H9 (cell line): ENCODE measurements around the gene DLL4. TPM values are rescaled to one million over a fixed set of nuclear protein-coding genes. Genes with fewer than 3 reads are reported as not detected.

Experiments used
- DNase-seq: peaks from one replicate; pipeline ENCODE4 v3.0.0-alpha.2; 2017
- H2AFZ ChIP-seq: one replicate; pipeline ENCODE4 v1.6.1; 2013; ENCODE audit warnings: mild to moderate bottlenecking, low read length, control low read depth, moderate library complexity
- H2AK5ac ChIP-seq: 2 replicates; pipeline ENCODE4 v1.6.1; 2013; ENCODE audit warnings: low read length, control low read depth, mixed read lengths; ENCODE audit not compliant: insufficient read length
- H2BK120ac ChIP-seq: one replicate; pipeline ENCODE4 v1.6.1; 2013; ENCODE audit warnings: low read depth, mild to moderate bottlenecking, low read length, control low read depth, inconsistent platforms; ENCODE audit not compliant: poor library complexity, severe bottlenecking
- H2BK12ac ChIP-seq: 2 replicates; pipeline ENCODE4 v1.6.1; 2013; ENCODE audit warnings: low read length, control low read depth, mixed read lengths, low read depth; ENCODE audit not compliant: insufficient read length
- H2BK15ac ChIP-seq: 2 replicates; pipeline ENCODE4 v1.6.1; 2013; ENCODE audit warnings: low read depth, low read length, control low read depth
- H2BK20ac ChIP-seq: one replicate; pipeline ENCODE4 v1.6.1; 2013; ENCODE audit warnings: low read depth, mild to moderate bottlenecking, low read length, control low read depth, inconsistent platforms; ENCODE audit not compliant: poor library complexity, severe bottlenecking
- H2BK5ac ChIP-seq: 2 replicates; pipeline ENCODE4 v1.6.1; 2013; ENCODE audit warnings: low read length, control low read depth, mixed read lengths; ENCODE audit not compliant: insufficient read length
- H3K14ac ChIP-seq: 2 replicates; pipeline ENCODE4 v1.6.1; 2013; ENCODE audit warnings: low read length, control low read depth; ENCODE audit not compliant: insufficient read depth
- H3K18ac ChIP-seq: 2 replicates; pipeline ENCODE4 v1.6.1; 2013; ENCODE audit warnings: low read depth, mild to moderate bottlenecking, mixed read lengths, low read length, control low read depth; ENCODE audit not compliant: insufficient read length
- H3K23ac ChIP-seq: 2 replicates; pipeline ENCODE4 v1.6.1; 2013; ENCODE audit warnings: low read length, control low read depth, mixed read lengths, low read depth; ENCODE audit not compliant: insufficient read length
- H3K23me2 ChIP-seq: 2 replicates; pipeline ENCODE4 v1.6.1; 2013; ENCODE audit warnings: low read depth, mild to moderate bottlenecking, mixed read lengths, low read length, control low read depth; ENCODE audit not compliant: insufficient read length, poor library complexity, severe bottlenecking
- H3K27ac ChIP-seq: 2 replicates; pipeline ENCODE4 v1.5.1; 2013; ENCODE audit warnings: low read length, control low read depth, mixed read lengths, low read depth; ENCODE audit not compliant: insufficient read length
- H3K27me3 ChIP-seq: 2 replicates; pipeline ENCODE4 v1.6.1; 2013; ENCODE audit warnings: low read length, control low read depth, inconsistent platforms; ENCODE audit not compliant: insufficient read depth
- H3K4ac ChIP-seq: 2 replicates; pipeline ENCODE4 v1.6.1; 2013; ENCODE audit warnings: low read depth, mild to moderate bottlenecking, control low read depth, inconsistent platforms, low read length, moderate library complexity
- H3K4me1 ChIP-seq: 2 replicates; pipeline ENCODE4 v1.6.1; 2013; ENCODE audit warnings: low read length, control low read depth, inconsistent platforms; ENCODE audit not compliant: insufficient read depth
- H3K4me2 ChIP-seq: 2 replicates; pipeline ENCODE4 v1.6.1; 2013; ENCODE audit warnings: low read length, control low read depth, mixed read lengths; ENCODE audit not compliant: insufficient read length, insufficient read depth
- H3K56ac ChIP-seq: 2 replicates; pipeline ENCODE4 v1.6.1; 2013; ENCODE audit warnings: low read depth, mild to moderate bottlenecking, mixed read lengths, low read length, control low read depth; ENCODE audit not compliant: insufficient read length
- H3K79me1 ChIP-seq: 2 replicates; pipeline ENCODE4 v1.6.1; 2013; ENCODE audit warnings: low read depth, mild to moderate bottlenecking, moderate library complexity, low read length, control low read depth, inconsistent platforms; ENCODE audit not compliant: insufficient read depth, poor library complexity, severe bottlenecking
- H3K79me2 ChIP-seq: 2 replicates; pipeline ENCODE4 v1.6.1; 2013; ENCODE audit warnings: low read length, control low read depth, inconsistent platforms; ENCODE audit not compliant: insufficient read depth
- H3K9ac ChIP-seq: 2 replicates; pipeline ENCODE4 v1.6.1; 2013; ENCODE audit warnings: low read length, control low read depth, mixed read lengths; ENCODE audit not compliant: insufficient read length; ENCODE audit errors: extremely low read depth
- H3K9me3 ChIP-seq: one replicate; pipeline ENCODE4 v1.6.1; 2013; ENCODE audit warnings: low read depth, low read length, inconsistent platforms; ENCODE audit not compliant: control insufficient read depth
- H3T11ph ChIP-seq: one replicate; pipeline ENCODE4 v1.6.1; 2013; ENCODE audit warnings: mild to moderate bottlenecking, low read length, control low read depth, inconsistent platforms
- H4K20me1 ChIP-seq: one replicate; pipeline ENCODE4 v1.6.1; 2013; ENCODE audit not compliant: control insufficient read depth, insufficient read length, insufficient read depth
- H4K5ac ChIP-seq: 2 replicates; pipeline ENCODE4 v1.6.1; 2013; ENCODE audit warnings: low read depth, mild to moderate bottlenecking, mixed read lengths, low read length, control low read depth; ENCODE audit not compliant: insufficient read length
- H4K8ac ChIP-seq: replicated peaks from 2 replicates; pipeline ENCODE4 v1.6.1; 2013; ENCODE audit warnings: low read length, control low read depth, mixed read lengths, low read depth; ENCODE audit not compliant: insufficient read length
- H4K91ac ChIP-seq: 2 replicates; pipeline ENCODE4 v1.6.1; 2013; ENCODE audit warnings: low read depth, mild to moderate bottlenecking, moderate library complexity, mixed read lengths, low read length, control low read depth; ENCODE audit not compliant: insufficient read length
- H3K27ac Mint-ChIP-seq, 3 experiments: 2 replicates in 2 of 3; 3 replicates in 1 of 3; pipeline ENCODE4 v1.8.0; 2020 to 2021; ENCODE audit warnings: mixed read lengths in 3 of 3, mild to moderate bottlenecking in 1 of 3, moderate library complexity in 1 of 3
- H3K27me3 Mint-ChIP-seq: 2 replicates; pipeline ENCODE4 v1.8.0; 2021; ENCODE audit warnings: low read depth, mild to moderate bottlenecking, moderate library complexity, mixed read lengths
- H3K36me3 Mint-ChIP-seq, 3 experiments: 2 replicates in 2 of 3; 3 replicates in 1 of 3; pipeline ENCODE4 v1.8.0; 2020 to 2021; ENCODE audit warnings: low read depth in 3 of 3, mixed read lengths in 3 of 3; ENCODE audit not compliant: insufficient read depth in 1 of 3
- H3K4me1 Mint-ChIP-seq, 2 experiments: 2 replicates each; pipeline ENCODE4 v1.8.0; 2020; ENCODE audit warnings: mixed read lengths in 2 of 2
- H3K4me3 Mint-ChIP-seq, 2 experiments: 2 replicates in 1 of 2; 3 replicates in 1 of 2; pipeline ENCODE4 v1.8.0; 2020 to 2021; ENCODE audit warnings: mild to moderate bottlenecking in 2 of 2, mixed read lengths in 2 of 2, moderate library complexity in 1 of 2
- H3K9me3 Mint-ChIP-seq, 2 experiments: 2 replicates in 1 of 2; 3 replicates in 1 of 2; pipeline ENCODE4 v1.8.0; 2020; ENCODE audit warnings: mild to moderate bottlenecking in 2 of 2, mixed read lengths in 2 of 2, moderate library complexity in 1 of 2
- WGBS: extraction: QIAGEN DNeasy Blood & Tissue Kit; methylation state at CpG from one replicate; pipeline ENCODE4 v1.1.7; 2013; ENCODE audit warnings: missing lambda C conversion rate, low lambda C conversion rate, mixed read lengths; ENCODE audit not compliant: insufficient read length; ENCODE audit errors: extremely low coverage; 5-methylcytosine and 5-hydroxymethylcytosine counted together
- total RNA-seq: library from RNA; stranded (reverse); gene quantifications from 2 replicates; pipeline ENCODE4 v1.2.1, GENCODE V29; 2021
- TF ChIP-seq, protein P1 (sequence below): fragments of 200-600 bp; sonication (generic); conservative IDR thresholded peaks from 3 replicates; pipeline ENCODE4 v1.8.0; 2021; ENCODE audit warnings: antibody characterized with exemption, mild to moderate bottlenecking

Gene DLL4
- total RNA-seq, 1 experiment from 2014 or later, result 0.28 TPM

DNA sequence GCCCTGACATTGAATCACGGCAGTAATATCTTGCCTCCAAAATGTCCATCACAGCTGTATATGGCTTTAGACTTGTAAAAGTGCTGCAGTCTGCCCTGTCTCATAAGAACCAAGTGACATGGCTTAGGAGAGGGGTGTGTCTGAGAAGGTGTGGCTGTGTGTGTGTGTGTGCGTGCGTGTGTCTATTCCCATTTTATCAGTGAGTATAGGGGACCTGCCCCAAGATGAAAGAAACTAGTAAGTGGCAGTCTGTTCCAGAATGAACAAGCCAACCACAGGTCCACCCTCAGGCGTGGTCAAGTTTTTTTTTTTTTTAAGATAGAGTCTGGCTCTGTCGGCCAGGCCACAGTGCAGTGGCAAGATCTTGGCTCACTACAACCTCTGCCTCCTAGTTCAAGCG, 49.5 kb upstream of the DLL4 start:
- Histone ChIP-seq H3K9ac (no peak overlapping the region), H2BK20ac (no peak overlapping the region), H3K4me2 (no peak overlapping the region), H2BK15ac (no peak overlapping the region), H3K9me3 (no peaks in the 10 kb centered on the region), H3K18ac (no peak overlapping the region), H2AFZ (no peak overlapping the region), H4K20me1 (no peaks in the 10 kb centered on the region), H3K14ac (no peak overlapping the region), H4K5ac (no peak overlapping the region), H3K27ac (no peak overlapping the region), H4K91ac (no peak overlapping the region), H2BK120ac (no peak overlapping the region), H3K23me2 (no peaks in the 10 kb centered on the region), H2AK5ac (no peak overlapping the region), H3K4ac (no peak overlapping the region), H2BK12ac (no peak overlapping the region), H3K79me2 (no peaks in the 10 kb centered on the region), H4K8ac (no peak overlapping the region), H3K27me3 (no peaks in the 10 kb centered on the region), H3K23ac (no peak overlapping the region), H3K56ac (no peak overlapping the region), H2BK5ac (no peak overlapping the region), H3T11ph (no peak overlapping the region), H3K4me1 (no peaks in the 10 kb centered on the region; the same call in 1 of the 2 replicates), H3K79me1 (no peaks in the 10 kb centered on the region)
- no CpG with 5 or more reads among the region's 6 CpGs for WGBS
- H3K4me1 Mint-ChIP-seq, result peaks cover 8 to 9% of the 10 kb centered on the region in 2 experiments
- H3K27ac Mint-ChIP-seq, result no peak overlapping the region; a peak in 1 of 7 replicates
- no peaks in the 10 kb centered on the region; the same call in none of the 2 replicates for H3K27me3 Mint-ChIP-seq
- TF ChIP-seq, protein P1, sequence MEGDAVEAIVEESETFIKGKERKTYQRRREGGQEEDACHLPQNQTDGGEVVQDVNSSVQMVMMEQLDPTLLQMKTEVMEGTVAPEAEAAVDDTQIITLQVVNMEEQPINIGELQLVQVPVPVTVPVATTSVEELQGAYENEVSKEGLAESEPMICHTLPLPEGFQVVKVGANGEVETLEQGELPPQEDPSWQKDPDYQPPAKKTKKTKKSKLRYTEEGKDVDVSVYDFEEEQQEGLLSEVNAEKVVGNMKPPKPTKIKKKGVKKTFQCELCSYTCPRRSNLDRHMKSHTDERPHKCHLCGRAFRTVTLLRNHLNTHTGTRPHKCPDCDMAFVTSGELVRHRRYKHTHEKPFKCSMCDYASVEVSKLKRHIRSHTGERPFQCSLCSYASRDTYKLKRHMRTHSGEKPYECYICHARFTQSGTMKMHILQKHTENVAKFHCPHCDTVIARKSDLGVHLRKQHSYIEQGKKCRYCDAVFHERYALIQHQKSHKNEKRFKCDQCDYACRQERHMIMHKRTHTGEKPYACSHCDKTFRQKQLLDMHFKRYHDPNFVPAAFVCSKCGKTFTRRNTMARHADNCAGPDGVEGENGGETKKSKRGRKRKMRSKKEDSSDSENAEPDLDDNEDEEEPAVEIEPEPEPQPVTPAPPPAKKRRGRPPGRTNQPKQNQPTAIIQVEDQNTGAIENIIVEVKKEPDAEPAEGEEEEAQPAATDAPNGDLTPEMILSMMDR, result no peak
- no peak overlapping the region for H3K4me3 Mint-ChIP-seq
- no peaks in the 10 kb centered on the region for H3K36me3 Mint-ChIP-seq
- DNase-seq, result no peak
- H3K9me3 Mint-ChIP-seq, result peaks cover 5 to 7% of the 10 kb centered on the region in 2 experiments; a peak in 4 of 5 replicates
